Dendritic cell treated with granulocyte-macrophage colony-stimulating factor and Interleukin-4, amounts not matched to agents 40 ng/mL and 50 ng/mL, for 4 days (primary cell): ENCODE measurements around the gene TMPRSS11D.
A peak's percentile ranks its signal among the peaks of the same experiment; 100 is the strongest.

Source experiments
- H3K27ac Mint-ChIP-seq: one replicate; pipeline ENCODE4 v1.8.0; 2022; ENCODE audit warnings: mild to moderate bottlenecking, mixed read lengths
- H3K27me3 Mint-ChIP-seq: one replicate; pipeline ENCODE4 v1.8.0; 2022; ENCODE audit warnings: mild to moderate bottlenecking, mixed read lengths
- H3K36me3 Mint-ChIP-seq: one replicate; pipeline ENCODE4 v1.8.0; 2022; ENCODE audit warnings: low read depth, mixed read lengths
- H3K4me1 Mint-ChIP-seq: one replicate; pipeline ENCODE4 v1.8.0; 2022; ENCODE audit warnings: low read depth, mixed read lengths
- H3K4me3 Mint-ChIP-seq: one replicate; pipeline ENCODE4 v1.8.0; 2022; ENCODE audit warnings: mild to moderate bottlenecking, moderate library complexity, mixed read lengths
- H3K9me3 Mint-ChIP-seq: one replicate; pipeline ENCODE4 v1.8.0; 2022; ENCODE audit warnings: mixed read lengths
- intact Hi-C: fragments of 100-400 bp; cut with micrococcal nuclease; formaldehyde crosslinking; loops from one replicate; pipeline ENCODE4 v1.15.0; 2022

TMPRSS11D gene, protein sequence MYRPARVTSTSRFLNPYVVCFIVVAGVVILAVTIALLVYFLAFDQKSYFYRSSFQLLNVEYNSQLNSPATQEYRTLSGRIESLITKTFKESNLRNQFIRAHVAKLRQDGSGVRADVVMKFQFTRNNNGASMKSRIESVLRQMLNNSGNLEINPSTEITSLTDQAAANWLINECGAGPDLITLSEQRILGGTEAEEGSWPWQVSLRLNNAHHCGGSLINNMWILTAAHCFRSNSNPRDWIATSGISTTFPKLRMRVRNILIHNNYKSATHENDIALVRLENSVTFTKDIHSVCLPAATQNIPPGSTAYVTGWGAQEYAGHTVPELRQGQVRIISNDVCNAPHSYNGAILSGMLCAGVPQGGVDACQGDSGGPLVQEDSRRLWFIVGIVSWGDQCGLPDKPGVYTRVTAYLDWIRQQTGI

DNA sequence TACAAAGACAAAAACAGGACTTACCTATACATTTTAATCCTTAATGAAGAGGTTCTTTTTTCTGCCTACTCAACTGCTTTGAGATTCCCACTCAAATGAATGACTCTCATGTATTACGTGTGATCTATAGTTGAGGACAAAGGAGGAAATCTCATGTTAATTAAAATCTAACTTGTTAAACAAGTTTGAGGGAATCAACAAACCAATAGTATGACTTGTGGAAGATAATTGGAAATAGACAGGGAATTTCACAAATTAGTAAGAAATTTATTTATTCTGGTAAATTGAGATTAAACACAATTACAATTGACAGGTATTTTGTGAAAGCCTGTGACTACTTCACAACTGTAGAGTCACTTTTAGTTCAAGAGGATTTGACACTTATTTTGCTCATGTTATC is at the start of gene TMPRSS11D:
Gene TMPRSS11D (minus strand): TSS at position 101 of the 400 bp plus-strand sequence. CDS start 69 bp downstream, at position 32.
- Mint-ChIP-seq H3K4me1 (peaks cover 27% of the 10 kb centered on the region), H3K4me3 (no peak within 1 kb of the TSS), H3K9me3 (no peaks in the 10 kb centered on the region), H3K36me3 (no peaks in the 10 kb centered on the region), H3K27ac (peak within 1 kb of the TSS; percentile 50), H3K27me3 (no peaks in the 10 kb centered on the region)
- intact Hi-C loops = no loop called here

DNA sequence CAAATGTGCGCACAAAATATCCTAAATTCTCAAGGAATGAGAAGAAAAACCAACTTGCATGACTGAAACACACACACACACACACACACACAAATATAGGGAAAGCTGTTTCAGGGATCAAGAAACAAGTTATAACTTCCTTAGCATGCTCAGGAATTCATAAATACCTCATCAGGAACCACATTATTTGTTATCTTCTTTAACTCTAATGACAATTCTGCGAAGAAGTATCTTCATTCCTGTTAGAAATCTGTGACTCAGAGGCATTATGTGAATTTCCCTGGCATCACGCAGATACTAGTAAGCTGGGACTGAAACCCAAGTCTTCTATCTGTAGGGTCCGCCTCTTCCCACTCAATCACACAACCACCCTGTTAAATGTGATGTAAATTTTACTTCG is 49.2 kb upstream of the TMPRSS11D start:
- Mint-ChIP-seq H3K9me3 (no peaks in the 10 kb centered on the region), H3K27ac (no peak overlapping the region), H3K4me1 (peaks cover 5% of the 10 kb centered on the region), H3K27me3 (no peaks in the 10 kb centered on the region), H3K4me3 (no peak overlapping the region), H3K36me3 (no peaks in the 10 kb centered on the region)
- intact Hi-C loops = no loop called here

- no peak overlapping the region for H3K4me3 Mint-ChIP-seq
- intact Hi-C loops = no loop called here
- no peaks in the 10 kb centered on the region for H3K9me3 Mint-ChIP-seq
- no peaks in the 10 kb centered on the region for H3K27me3 Mint-ChIP-seq
- H3K4me1 Mint-ChIP-seq = peaks cover 5% of the 10 kb centered on the region
- no peaks in the 10 kb centered on the region for H3K36me3 Mint-ChIP-seq
- no peak overlapping the region for H3K27ac Mint-ChIP-seq
Measured at GRCh38 chr4:67931256-67931655, 47.5 kb upstream of the TMPRSS11D start.

DNA sequence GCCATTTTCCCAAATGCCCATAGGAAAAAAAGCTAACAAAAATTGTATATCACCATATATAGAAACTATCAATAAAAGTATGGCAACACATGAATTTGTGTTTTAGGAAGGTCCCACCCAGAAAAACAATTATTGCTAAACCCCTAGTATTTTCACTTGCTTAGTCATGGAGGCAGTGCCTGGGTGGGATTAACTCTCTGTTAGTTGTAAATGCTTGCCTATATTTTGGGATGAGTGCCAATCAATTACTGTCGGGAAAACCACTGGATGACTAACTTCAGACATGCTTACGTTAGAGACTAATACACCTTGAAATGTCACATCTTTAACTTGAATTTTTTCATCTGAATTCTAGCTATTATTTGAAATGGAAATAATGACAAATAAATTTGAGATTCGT is 45.6 kb upstream of the TMPRSS11D start:
- no peak overlapping the region for H3K4me3 Mint-ChIP-seq
- H3K27me3 Mint-ChIP-seq = no peaks in the 10 kb centered on the region
- H3K36me3 Mint-ChIP-seq = no peaks in the 10 kb centered on the region
- H3K27ac Mint-ChIP-seq = no peak overlapping the region
- intact Hi-C loops = no loop called here
- peaks cover 4% of the 10 kb centered on the region for H3K9me3 Mint-ChIP-seq
- H3K4me1 Mint-ChIP-seq = peaks cover 5% of the 10 kb centered on the region

GRCh38 chr4:67928546-67928945 is 44.7 kb upstream of the TMPRSS11D start:
- Mint-ChIP-seq H3K36me3 (no peaks in the 10 kb centered on the region), H3K4me1 (peaks cover 5% of the 10 kb centered on the region), H3K27me3 (no peaks in the 10 kb centered on the region), H3K9me3 (peaks cover 8% of the 10 kb centered on the region), H3K4me3 (no peak overlapping the region), H3K27ac (no peak overlapping the region)
- intact Hi-C loops = no loop called here

DNA sequence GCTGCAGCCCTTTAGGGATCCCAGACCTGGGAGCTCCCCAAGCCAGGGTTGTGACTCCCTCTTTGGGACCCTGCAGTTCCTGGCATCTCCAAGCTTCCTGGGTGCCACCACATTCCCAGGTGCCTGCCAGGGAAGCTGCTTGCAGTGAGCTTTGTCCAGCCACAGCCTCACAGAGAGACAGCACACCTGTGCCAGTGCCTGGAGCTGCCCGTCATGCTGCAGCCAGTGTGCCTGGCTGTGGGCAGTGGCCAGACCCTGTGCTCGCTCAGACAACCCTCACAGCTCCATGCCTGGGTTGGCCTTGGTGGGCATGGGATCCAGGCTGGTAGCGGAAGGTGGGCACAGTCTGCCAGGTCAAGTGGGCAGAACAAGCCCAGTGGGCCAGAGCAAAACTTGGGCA is 43.4 kb upstream of the TMPRSS11D start:
- no peaks in the 10 kb centered on the region for H3K36me3 Mint-ChIP-seq
- intact Hi-C loops = no loop called here
- peaks cover 8% of the 10 kb centered on the region for H3K9me3 Mint-ChIP-seq
- no peak overlapping the region for H3K4me3 Mint-ChIP-seq
- no peak overlapping the region for H3K27ac Mint-ChIP-seq
- H3K27me3 Mint-ChIP-seq = no peaks in the 10 kb centered on the region
- peaks cover 5% of the 10 kb centered on the region for H3K4me1 Mint-ChIP-seq

DNA sequence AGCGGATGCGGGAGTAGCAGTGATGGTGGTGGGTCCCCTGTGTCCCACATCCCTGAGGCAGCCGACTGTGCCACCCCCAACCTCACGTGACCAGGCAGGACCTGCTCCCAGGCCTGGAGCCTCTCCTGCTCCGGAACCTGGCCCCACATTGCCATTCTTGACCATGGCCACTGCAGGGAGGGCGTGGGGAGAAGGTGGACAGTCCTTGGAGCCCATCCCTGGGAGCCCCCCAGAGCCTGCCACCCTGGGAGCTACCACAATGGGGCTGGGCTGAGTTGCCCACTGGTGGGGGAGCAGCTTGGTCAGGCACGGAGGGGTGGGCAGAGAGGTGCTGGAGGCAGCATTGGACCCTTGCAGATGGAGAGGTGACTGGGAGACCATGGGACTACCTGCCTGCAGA is 42.7 kb upstream of the TMPRSS11D start:
- Mint-ChIP-seq H3K27ac (no peak overlapping the region), H3K27me3 (no peaks in the 10 kb centered on the region), H3K4me1 (peaks cover 5% of the 10 kb centered on the region), H3K4me3 (no peak overlapping the region), H3K9me3 (peaks cover 8% of the 10 kb centered on the region), H3K36me3 (no peaks in the 10 kb centered on the region)
- intact Hi-C loops = no loop called here

DNA sequence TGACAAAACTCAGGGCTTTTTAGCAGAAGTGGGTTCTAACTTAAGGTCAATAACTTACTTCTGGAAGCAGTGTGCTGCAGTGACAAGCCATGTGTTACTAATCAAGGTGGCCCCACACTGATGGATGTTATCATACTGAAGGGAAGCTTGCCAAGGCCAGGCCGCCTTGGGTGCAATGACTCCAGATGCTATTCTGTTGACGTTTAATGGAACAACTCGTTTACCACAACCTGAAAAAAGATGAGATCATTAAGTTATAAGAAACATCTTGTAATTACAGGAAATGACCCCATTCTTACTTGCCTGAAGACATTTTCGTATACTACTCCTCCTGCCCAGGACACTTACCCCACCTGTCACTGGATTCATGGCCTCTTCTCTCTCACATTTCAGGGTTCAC is 38.9 kb upstream of the TMPRSS11D start:
- no peaks in the 10 kb centered on the region for H3K36me3 Mint-ChIP-seq
- H3K4me1 Mint-ChIP-seq = no peaks in the 10 kb centered on the region
- intact Hi-C loops = no loop called here
- peaks cover 8% of the 10 kb centered on the region for H3K9me3 Mint-ChIP-seq
- H3K27me3 Mint-ChIP-seq = no peaks in the 10 kb centered on the region
- H3K27ac Mint-ChIP-seq = no peak overlapping the region
- no peak overlapping the region for H3K4me3 Mint-ChIP-seq

DNA sequence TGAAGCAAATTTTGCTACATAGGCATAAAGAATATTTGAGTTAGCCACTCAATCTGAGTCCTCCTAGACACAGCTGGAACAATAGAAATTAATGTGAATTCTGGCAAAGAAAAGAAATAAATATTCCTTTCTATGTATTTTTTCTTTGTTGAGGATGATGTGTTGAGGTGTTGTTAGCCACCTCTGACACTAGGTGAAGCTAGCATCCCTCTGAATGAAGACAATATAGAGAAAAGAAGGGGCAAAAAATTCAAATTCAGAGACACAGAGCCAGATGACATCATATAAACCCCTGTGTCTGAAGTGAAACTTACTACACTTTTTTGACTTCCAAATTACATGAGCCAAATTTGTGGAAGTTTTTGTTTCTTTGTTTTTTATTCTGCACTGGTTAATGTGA is 34.6 kb upstream of the TMPRSS11D start:
- intact Hi-C loops = no loop called here
- H3K36me3 Mint-ChIP-seq = no peaks in the 10 kb centered on the region

DNA sequence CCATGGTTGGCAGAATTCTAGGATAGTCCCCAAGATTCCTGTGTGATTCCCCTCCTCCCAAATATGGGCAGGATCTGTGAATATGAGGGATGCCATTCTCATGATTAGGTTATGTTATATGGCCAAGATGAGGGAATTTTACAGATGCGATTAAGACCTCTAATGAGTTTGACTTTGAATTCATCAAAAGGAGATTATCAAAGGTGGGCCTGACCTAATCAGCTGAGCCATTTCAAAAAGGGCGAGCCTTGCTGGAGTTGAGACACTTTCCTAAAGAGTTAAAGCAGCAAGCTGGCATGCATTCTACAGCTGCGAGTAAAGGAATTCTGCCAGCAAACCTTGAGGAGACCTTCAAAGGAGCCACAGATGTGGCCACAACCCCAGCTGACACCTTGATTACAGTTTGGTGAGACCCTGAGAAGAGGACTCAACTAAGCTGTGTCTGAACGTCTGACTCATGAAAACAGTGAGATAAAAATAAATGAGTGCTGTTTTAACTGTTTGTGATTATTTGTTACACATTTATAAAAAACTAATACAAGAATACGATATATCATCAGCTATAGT is 31.7 kb upstream of the TMPRSS11D start:
- H3K36me3 Mint-ChIP-seq = no peaks in the 10 kb centered on the region
- intact Hi-C loops = no loop called here
- no peaks in the 10 kb centered on the region for H3K27me3 Mint-ChIP-seq
- no peak overlapping the region for H3K27ac Mint-ChIP-seq
- no peaks in the 10 kb centered on the region for H3K4me1 Mint-ChIP-seq
- no peaks in the 10 kb centered on the region for H3K9me3 Mint-ChIP-seq
- H3K4me3 Mint-ChIP-seq = no peak overlapping the region

More for the DNA sequence above, 34.6 kb upstream of the TMPRSS11D start:
- H3K27ac Mint-ChIP-seq = no peak overlapping the region
- no peaks in the 10 kb centered on the region for H3K4me1 Mint-ChIP-seq
- H3K27me3 Mint-ChIP-seq = no peaks in the 10 kb centered on the region
- no peak overlapping the region for H3K4me3 Mint-ChIP-seq
- H3K9me3 Mint-ChIP-seq = no peaks in the 10 kb centered on the region

DNA sequence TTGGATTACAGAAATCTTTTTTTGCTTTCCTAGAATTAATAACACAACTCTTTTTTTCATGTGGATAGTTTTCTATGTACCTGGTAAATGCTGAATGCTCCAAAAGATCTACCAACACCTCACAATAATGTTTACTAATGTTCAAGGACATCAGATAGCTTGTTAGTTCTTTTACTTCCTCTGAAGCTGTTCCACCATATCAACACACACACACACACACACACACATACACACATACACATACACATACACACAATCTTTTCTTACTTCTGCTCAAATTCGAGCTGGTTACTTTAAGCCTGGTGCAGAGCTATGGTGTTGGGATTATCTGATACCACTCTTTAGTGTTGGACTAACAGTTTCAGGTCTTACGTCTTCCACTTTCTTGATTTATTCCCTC is 28.3 kb upstream of the TMPRSS11D start:
- H3K4me3 Mint-ChIP-seq = no peak overlapping the region
- H3K36me3 Mint-ChIP-seq = no peaks in the 10 kb centered on the region
- no peaks in the 10 kb centered on the region for H3K4me1 Mint-ChIP-seq
- no peaks in the 10 kb centered on the region for H3K9me3 Mint-ChIP-seq
- intact Hi-C loops = loop anchor here (5.0 kb wide), 1 partner anchor 165 kb away; no protein-coding TSS in a partner anchor
- H3K27me3 Mint-ChIP-seq = no peaks in the 10 kb centered on the region
- H3K27ac Mint-ChIP-seq = no peak overlapping the region

GRCh38 chr4:67911638-67912037 is 27.8 kb upstream of the TMPRSS11D start:
- Mint-ChIP-seq H3K4me3 (no peak overlapping the region), H3K27me3 (no peaks in the 10 kb centered on the region), H3K4me1 (no peaks in the 10 kb centered on the region), H3K9me3 (no peaks in the 10 kb centered on the region), H3K27ac (no peak overlapping the region), H3K36me3 (no peaks in the 10 kb centered on the region)
- intact Hi-C loops = loop anchor here (2.0 to 5.0 kb wide), 2 partner anchors 164 to 363 kb away; no protein-coding TSS in a partner anchor

DNA sequence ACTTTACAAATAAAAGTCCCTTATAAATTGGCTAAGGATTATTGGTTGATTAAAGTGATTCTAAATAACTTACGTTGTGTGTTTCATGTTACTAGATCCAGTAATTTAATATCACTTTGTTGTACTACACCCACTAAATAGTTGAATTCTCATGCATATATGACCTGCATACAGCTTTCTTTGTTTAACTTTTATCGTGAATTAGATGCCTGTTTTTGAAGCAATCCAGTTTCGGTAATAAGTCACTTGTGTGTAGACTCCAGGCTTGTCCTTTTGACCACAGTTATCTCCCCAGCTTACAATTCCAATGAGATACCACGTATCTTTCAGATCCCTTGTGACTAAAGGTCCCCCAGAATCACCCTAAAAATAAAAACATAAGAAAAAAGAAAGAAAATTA is 27.3 kb upstream of the TMPRSS11D start:
- intact Hi-C loops = loop anchor here (2.0 to 5.0 kb wide), 2 partner anchors 164 to 362 kb away; no protein-coding TSS in a partner anchor
- H3K27me3 Mint-ChIP-seq = no peaks in the 10 kb centered on the region

GRCh38 chr4:67910585-67910905 is 26.7 kb upstream of the TMPRSS11D start:
- intact Hi-C loops = loop anchor here (1.0 to 5.0 kb wide), 3 partner anchors 38 to 362 kb away; no protein-coding TSS in a partner anchor
- peaks cover 9% of the 10 kb centered on the region for H3K9me3 Mint-ChIP-seq
- no peaks in the 10 kb centered on the region for H3K27me3 Mint-ChIP-seq
- no peak overlapping the region for H3K27ac Mint-ChIP-seq
- no peak overlapping the region for H3K4me3 Mint-ChIP-seq
- no peaks in the 10 kb centered on the region for H3K4me1 Mint-ChIP-seq
- H3K36me3 Mint-ChIP-seq = no peaks in the 10 kb centered on the region

More for the DNA sequence above, 27.3 kb upstream of the TMPRSS11D start:
- Mint-ChIP-seq H3K4me1 (no peaks in the 10 kb centered on the region), H3K9me3 (peaks cover 3% of the 10 kb centered on the region), H3K36me3 (no peaks in the 10 kb centered on the region), H3K27ac (no peak overlapping the region), H3K4me3 (no peak overlapping the region)
